Measurements from ENCODE around the gene CACNA2D4.
"Not testable (repeated sequence)": the region's sequence is repeated elsewhere in the genome, so short reads cannot be mapped to it uniquely, and the experiment has no call there.

The CACNA2D4 gene

DNA sequence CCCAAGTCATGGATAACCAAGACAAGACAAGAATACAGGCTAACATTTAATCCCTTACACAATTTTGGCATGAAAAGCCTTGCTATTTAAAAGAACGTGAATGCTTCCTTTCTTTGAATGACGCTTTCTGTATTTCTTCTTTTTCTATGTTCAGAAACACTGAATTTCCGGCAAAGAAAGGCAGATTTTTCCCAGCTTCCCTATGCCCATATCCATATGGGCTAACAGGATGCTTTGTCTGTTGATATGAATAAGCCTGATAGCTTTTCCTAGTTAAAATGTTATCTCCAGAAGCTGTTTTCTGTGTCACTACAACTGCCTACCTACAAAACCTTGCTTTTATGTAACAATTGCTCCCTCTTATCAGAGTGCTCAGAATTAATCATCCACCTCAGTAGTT, 38.3 kb upstream of the CACNA2D4 start:
- DNase-seq (ENCODE audit: low read depth) = no peak
- H3K4me3 ChIP-seq (ENCODE audit: low read depth, low read length) = no peak overlapping the region
- TF ChIP-seq, protein P1, sequence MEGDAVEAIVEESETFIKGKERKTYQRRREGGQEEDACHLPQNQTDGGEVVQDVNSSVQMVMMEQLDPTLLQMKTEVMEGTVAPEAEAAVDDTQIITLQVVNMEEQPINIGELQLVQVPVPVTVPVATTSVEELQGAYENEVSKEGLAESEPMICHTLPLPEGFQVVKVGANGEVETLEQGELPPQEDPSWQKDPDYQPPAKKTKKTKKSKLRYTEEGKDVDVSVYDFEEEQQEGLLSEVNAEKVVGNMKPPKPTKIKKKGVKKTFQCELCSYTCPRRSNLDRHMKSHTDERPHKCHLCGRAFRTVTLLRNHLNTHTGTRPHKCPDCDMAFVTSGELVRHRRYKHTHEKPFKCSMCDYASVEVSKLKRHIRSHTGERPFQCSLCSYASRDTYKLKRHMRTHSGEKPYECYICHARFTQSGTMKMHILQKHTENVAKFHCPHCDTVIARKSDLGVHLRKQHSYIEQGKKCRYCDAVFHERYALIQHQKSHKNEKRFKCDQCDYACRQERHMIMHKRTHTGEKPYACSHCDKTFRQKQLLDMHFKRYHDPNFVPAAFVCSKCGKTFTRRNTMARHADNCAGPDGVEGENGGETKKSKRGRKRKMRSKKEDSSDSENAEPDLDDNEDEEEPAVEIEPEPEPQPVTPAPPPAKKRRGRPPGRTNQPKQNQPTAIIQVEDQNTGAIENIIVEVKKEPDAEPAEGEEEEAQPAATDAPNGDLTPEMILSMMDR (IDR thresholded peaks at IDR 0.05; ENCODE audit: low read depth, low read length, missing control alignments) = no peak
- in situ Hi-C loops (cut with HindIII; ENCODE audit: low sequenced_read_pairs) = loop anchor here (25.0 kb wide), 1 partner anchor 294 kb away; no protein-coding TSS in a partner anchor

DNA sequence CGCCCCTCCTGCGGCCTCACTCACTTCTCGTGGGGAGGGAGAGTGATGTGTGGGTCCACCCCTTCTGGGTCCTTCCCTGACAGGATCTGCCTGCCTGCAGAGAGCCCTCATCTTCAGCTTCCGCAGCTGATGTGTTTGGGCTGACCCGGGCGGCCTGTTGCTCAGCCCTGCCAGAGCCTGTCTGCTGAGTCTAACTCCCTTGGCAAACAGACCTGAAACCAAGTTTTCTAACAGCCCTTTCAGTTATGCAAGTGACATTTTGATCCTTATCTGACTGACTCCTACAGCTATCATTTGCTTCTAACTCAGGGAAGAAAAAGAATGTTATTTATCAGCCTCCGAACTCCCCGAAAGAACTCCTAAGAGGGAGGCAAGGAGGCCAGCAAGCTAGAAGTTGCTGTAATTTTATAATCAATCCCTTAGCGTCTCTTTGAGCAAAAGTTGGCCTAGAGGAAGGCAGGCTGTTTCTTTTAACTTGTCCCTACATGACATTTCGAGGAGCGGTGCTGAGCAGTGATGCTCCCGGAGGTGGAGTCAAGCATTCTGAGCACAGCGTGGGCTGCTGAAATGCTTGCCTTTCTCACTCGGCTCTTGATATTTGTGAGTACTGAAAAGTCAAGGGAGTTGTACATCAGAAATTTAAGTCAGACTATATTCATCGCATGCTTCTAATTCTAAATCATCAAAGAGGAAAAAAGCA, 31.5 kb upstream of the CACNA2D4 start:
- TF ChIP-seq, protein P1 (IDR thresholded peaks at IDR 0.05; ENCODE audit: low read depth, low read length, missing control alignments) = no peak
- in situ Hi-C loops (cut with HindIII; ENCODE audit: low sequenced_read_pairs) = loop anchor here (25.0 kb wide), 2 partner anchors 138 to 288 kb away; partner anchors contain the start of gene LRTM2
- no peak overlapping the region for H3K4me3 ChIP-seq (ENCODE audit: low read depth, low read length)

DNA sequence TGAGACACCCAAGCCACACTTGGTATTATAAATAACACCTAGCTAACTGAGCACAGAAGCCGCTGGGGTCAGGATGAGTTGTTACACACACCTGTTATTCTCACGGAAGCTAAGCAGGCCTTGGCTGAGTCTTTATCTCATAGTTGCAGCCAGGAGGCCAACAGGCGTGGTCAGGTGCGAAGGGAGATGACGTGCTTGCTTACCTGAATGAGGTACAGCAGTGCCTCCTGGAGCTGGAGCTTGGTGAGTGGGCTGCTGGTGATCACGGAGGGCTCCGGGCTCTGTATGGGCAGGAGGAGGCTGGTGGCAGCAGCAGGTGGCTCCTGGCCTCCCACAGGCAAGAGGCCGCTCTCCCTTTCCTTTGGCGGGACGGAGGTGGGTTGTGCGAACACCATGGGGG, 30.4 kb upstream of the CACNA2D4 start:
- TF ChIP-seq, protein P1 (IDR thresholded peaks at IDR 0.05; ENCODE audit: low read depth, low read length, missing control alignments) = no peak
- no peak overlapping the region for H3K4me3 ChIP-seq (ENCODE audit: low read depth, low read length)
- in situ Hi-C loops (cut with HindIII; ENCODE audit: low sequenced_read_pairs) = loop anchor here (25.0 kb wide), 1 partner anchor 137 kb away; the partner anchor contains the start of gene LRTM2
- DNase-seq (ENCODE audit: low read depth) = no peak

More for the DNA sequence above, 31.5 kb upstream of the CACNA2D4 start:
- DNase-seq (ENCODE audit: low read depth) = no peak

DNA sequence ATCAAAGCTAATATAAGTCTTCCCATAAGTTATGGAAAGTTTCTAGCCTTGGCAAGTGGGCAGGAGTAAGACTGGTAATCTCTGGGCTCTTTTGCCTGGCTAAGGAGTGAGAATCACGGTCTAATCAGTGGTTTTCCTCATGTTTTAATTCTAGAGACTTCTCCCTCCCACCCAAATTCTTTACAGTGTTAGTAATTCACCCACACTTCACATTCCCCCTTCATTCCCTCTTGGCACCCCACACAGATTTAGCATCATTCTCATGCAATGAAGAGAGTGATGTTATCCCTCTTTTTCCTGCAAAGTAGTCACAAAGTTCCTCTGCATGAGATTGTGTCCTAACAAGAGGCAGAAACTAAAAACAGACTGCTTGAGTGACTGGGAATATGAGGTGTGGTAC, 28.6 kb upstream of the CACNA2D4 start:
- in situ Hi-C loops (cut with HindIII; ENCODE audit: low sequenced_read_pairs) = loop anchor here (25.0 kb wide), 1 partner anchor 135 kb away; the partner anchor contains the start of gene LRTM2
- TF ChIP-seq, protein P1 (IDR thresholded peaks at IDR 0.05; ENCODE audit: low read depth, low read length, missing control alignments) = no peak
- peak; percentile 20 for DNase-seq (ENCODE audit: low read depth)

DNA sequence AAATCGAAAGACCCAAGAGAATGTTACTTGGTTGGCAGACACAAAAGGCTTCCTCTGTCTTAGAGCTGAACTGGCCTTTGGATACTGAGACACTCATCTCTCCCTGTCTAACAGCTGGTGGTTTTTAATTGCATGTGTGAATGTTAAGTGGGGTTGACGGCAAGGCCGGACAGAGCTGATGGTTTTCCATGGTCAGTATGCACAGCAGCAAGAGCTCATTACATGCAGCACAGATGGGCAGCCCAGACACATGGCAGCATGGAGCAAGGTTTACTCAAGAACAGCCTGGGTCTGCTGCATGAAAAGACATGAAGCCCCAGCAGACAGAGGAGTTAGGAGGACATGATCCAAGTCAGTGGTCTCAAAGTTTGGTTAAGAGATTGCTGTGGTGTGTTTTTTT, 27.8 kb upstream of the CACNA2D4 start:
- no peak for DNase-seq (ENCODE audit: low read depth)
- TF ChIP-seq, protein P1 (IDR thresholded peaks at IDR 0.05; ENCODE audit: low read depth, low read length, missing control alignments) = no peak
- in situ Hi-C loops (cut with HindIII; ENCODE audit: low sequenced_read_pairs) = loop anchor here (25.0 kb wide), 1 partner anchor 134 kb away; the partner anchor contains the start of gene LRTM2
- H3K4me3 ChIP-seq (ENCODE audit: low read depth, low read length) = no peak overlapping the region

More for the DNA sequence above, 28.6 kb upstream of the CACNA2D4 start:
- no peak overlapping the region for H3K4me3 ChIP-seq (ENCODE audit: low read depth, low read length)

DNA sequence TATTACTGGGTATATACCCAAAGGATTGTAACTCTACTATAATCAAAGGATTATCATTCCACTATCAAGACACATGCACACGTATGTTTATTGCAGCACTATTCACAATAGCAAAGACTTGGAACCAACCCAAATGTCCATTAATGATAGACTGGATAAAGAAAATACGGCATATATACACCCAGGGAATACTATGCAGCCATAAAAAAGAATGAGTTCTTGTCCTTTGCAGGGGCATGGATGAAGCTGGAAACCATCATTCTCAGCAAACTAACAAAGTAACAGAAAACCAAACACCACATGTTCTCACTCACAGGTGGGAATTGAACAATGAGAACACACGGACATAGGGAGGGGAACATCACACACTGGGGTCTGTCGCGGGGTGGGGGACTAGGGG, 27.1 kb upstream of the CACNA2D4 start:
- DNase-seq (ENCODE audit: low read depth); H3K4me3 ChIP-seq (ENCODE audit: low read depth, low read length): not testable (repeated sequence)
- in situ Hi-C loops (cut with HindIII; ENCODE audit: low sequenced_read_pairs) = loop anchor here (25.0 kb wide), 1 partner anchor 133 kb away; the partner anchor contains the start of gene LRTM2

Data from astrocyte of the cerebellum (primary cell).